T follicular helper cell (primary cell): ENCODE measurements around the gene ANGPTL3.
"Not testable (repeated sequence)": the region's sequence is repeated elsewhere in the genome, so short reads cannot be mapped to it uniquely, and the experiment has no call there.

Source experiments
- DNase-seq: peaks from one replicate; pipeline ENCODE4 v3.0.0-alpha.2; 2020; ENCODE audit warnings: low read depth
- total RNA-seq, 2 experiments: gene quantifications; one replicate each; lab custom pipeline; 2026; lab: John Stamatoyannopoulos, UW

The ANGPTL3 gene, protein sequence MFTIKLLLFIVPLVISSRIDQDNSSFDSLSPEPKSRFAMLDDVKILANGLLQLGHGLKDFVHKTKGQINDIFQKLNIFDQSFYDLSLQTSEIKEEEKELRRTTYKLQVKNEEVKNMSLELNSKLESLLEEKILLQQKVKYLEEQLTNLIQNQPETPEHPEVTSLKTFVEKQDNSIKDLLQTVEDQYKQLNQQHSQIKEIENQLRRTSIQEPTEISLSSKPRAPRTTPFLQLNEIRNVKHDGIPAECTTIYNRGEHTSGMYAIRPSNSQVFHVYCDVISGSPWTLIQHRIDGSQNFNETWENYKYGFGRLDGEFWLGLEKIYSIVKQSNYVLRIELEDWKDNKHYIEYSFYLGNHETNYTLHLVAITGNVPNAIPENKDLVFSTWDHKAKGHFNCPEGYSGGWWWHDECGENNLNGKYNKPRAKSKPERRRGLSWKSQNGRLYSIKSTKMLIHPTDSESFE
- total RNA-seq, result 0 reads per million in 2 experiments

GRCh38 chr1:62597281-62597680 is at the start of gene ANGPTL3:
Gene ANGPTL3, plus strand, starts transcription at chr1:62597520. Its CDS starts 47 bp downstream, at chr1:62597567.
- DNase-seq, result no peak

GRCh38 chr1:62561306-62561705 is 36.0 kb upstream of the ANGPTL3 start:
- DNase-seq, result no peak

- DNase-seq, result not testable (repeated sequence)
Observed at GRCh38 chr1:62567182-62567581, 30.1 kb upstream of the ANGPTL3 start.

GRCh38 chr1:62567926-62568325 is 29.4 kb upstream of the ANGPTL3 start:
- DNase-seq, result not testable (repeated sequence)

- DNase-seq, result not testable (repeated sequence)
Observed at GRCh38 chr1:62571517-62571916, 25.8 kb upstream of the ANGPTL3 start.

GRCh38 chr1:62572476-62572875 is 24.8 kb upstream of the ANGPTL3 start:
- DNase-seq, result no peak

GRCh38 chr1:62573675-62574074 is 23.6 kb upstream of the ANGPTL3 start:
- DNase-seq, result no peak

DNA sequence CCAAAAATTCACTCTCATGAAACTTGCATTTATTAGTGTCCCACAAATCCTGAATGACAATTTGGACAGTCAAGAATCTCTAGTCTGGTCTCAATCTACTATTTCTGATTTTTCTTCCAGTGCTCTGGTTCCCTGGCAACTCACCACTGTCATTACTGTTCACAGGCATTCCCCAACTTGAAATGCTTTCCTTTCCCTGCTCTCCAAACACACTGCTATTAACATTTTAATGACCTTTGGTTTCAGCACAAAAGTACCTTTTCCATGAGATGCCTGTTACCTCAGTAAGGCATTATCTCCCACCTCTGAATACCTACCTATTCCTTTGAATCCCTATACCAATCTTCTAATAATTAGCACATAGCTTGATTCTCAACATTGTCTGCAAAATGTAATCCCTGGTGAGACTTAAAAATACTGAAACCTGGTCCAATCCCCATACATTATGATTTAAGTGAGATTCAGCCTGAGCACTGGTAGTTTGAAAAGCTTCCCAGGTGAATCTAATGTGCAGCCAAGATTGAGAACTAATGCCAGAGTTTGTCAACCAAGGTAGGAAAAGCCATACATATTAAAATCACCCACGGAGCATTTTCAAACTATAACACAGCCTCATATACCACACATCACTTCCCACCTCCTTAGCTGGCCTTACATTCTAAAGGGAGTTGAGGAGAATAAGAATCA is 11.7 kb upstream of the ANGPTL3 start:
- DNase-seq, result no peak

DNA sequence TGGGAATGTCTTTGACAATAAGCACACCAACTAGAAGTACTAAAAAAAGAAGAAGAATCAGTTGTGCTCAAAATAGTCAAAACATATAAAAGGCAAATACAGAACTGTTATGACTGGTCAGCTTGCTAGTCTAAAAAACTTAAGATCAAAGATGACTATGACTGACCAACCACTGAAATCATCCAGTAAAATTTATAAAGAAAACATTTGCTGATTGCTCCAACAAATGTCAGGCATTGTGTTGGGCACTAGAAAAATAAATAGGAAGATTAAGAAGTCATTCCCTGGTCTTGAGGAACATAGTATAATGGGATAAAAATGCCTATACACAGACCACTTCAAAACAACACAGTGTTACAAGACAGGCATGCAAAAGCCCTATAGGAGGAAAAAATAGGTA is 9.3 kb upstream of the ANGPTL3 start:
- DNase-seq, result no peak

- DNase-seq, result no peak
Observed at GRCh38 chr1:62589321-62589720, 8.0 kb upstream of the ANGPTL3 start.

DNA sequence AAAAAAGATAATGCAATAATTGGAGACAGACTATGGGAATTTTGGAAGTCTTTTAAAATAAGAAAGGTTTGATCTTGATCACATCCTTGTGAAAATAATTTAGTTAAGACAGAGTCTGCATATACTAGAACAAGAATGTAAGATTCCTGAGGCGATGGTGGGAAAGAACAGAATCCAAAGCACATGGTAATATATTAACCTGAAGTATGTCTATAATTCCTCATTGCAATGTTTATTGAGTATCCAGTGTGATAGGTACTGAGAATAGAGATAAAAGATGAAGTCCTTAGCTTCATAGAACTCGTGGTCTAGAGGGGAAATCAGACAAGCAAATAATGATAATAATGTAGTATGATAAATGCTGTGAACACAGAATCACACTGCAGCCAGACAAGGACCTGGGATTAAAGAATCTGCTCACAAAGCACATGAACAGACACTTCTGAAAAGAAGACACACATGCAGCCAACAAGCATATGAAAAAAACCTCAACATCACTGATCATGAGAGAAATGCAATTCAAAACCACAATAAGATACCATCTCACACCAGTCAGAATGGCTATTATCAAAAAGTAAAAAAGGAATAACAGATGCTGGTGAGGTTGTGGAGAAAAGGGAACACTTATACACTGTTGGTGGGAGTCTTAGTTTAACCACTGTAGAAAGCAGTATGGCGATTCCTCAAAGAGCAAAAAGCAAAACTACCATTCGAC is 6.9 kb upstream of the ANGPTL3 start:
- DNase-seq, result no peak

DNA sequence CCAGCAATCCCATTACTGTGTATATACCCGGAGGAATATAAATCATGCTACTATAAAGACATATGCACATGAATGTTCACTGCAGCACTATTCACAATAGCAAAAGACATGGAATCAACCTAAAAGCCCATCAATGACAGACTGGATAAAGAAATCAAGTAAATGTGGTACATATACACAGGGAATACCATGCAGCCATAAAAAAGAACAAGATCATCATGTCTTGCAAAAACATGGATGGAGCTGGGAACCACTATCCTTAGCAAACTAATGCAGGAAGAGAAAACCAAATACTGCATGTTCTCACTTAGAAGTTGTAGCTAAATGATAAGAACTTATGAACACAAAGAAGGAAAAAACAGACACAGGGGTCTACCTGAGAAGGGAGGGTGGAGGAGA is 6.4 kb upstream of the ANGPTL3 start:
- no peak for DNase-seq

DNA sequence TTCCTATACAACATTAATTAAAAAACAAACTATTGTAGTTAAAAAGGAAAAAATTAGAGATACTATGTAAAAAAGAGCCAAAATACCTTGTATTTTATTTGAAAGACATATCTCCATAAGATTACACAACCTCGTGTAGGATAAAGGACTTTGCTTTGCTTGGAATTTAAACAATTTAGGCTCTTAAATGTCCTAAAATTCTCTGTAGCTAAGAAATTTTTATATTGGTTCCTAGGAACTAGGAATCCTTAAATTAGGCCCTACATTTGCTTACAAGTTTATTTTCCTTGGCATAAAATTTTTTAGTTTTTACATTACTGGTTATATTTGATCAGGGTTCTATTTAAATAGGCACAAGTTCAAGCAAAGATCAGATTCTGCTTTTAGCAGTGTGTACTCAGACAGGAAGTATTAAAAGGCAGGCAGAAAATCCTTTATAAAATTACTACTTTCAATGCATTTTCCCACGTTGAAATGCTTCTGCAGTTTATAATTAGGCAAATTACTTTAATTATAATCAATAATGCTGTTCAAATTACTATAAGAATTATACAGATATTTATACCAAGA is 3.4 kb upstream of the ANGPTL3 start:
- DNase-seq, result no peak

DNA sequence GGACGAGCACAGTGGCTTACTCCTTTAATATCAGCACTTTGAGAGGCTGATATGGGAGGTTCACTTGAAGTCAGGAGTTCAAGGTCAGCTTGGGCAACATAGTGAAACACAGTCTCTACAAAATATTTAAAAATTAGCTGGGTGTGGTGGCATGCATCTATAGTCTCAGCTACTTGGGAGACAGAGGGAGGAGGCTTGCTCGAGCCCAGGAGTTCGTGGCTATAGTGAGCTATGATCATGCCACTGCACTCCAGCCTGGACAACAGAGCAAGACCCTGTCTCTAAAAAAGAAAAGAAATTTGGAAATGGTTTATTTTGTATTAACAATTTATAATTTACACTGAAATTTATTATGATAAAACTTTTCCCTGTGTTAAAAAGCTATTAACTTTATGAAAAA is 1.7 kb upstream of the ANGPTL3 start:
- no peak for DNase-seq

DNA sequence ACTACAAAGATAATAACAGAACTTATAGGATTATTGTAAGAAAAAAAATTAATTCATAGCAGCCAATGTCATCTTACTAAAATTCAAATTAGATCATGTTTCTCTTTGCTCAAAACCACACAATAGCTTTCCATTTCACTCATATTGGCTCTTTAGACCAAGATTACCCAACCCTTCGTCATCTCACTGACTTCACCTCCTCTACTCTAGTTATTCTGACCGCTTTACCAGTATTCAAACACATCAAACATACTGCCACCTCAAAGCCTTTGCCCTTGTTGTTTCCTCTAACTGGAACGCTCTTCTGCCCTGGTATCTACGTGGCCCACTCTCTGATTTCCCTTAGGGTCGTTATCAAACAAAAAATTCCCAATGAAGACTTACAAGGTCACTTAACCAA is 1.7 kb downstream of the ANGPTL3 start:
- no peak for DNase-seq

DNA sequence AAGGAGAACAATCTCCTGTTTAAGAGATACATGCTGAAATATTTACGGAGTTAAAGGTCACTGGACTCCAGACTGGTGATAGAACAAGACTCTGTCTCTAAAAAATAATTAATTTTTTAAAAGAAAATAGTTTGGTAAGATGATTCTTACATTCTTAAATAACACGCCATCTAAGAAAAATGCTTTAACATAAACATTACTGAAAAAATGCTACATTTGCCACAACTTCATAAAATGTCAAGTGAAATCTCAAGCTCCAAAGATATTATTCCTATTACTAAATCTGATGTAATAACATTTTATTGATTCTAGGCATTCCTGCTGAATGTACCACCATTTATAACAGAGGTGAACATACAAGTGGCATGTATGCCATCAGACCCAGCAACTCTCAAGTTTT is 4.1 kb downstream of the ANGPTL3 start:
- no peak for DNase-seq

- DNase-seq, result no peak
Observed at GRCh38 chr1:62608905-62609304, 11.6 kb downstream of the ANGPTL3 start.

DNA sequence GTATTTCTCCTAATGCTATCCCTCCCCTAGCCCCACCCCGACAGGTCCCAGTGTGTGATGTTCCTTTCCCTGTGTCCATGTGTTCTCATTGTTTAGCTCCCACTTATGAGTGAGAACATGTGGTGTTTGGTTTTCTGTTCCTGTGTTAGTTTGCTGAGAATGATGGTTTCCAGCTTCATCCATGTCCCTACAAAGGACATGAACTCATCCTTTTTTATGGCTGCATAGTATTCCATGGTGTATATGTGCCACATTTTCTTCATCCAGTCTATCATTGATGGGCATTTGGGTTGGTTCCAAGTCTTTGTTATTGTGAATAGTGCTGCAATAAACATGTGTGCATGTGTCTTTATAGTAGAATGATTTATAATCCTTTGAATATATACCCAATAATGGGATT is 13.3 kb downstream of the ANGPTL3 start:
- DNase-seq, result not testable (repeated sequence)

GRCh38 chr1:62612770-62613169 is 15.4 kb downstream of the ANGPTL3 start:
- DNase-seq, result no peak

DNA sequence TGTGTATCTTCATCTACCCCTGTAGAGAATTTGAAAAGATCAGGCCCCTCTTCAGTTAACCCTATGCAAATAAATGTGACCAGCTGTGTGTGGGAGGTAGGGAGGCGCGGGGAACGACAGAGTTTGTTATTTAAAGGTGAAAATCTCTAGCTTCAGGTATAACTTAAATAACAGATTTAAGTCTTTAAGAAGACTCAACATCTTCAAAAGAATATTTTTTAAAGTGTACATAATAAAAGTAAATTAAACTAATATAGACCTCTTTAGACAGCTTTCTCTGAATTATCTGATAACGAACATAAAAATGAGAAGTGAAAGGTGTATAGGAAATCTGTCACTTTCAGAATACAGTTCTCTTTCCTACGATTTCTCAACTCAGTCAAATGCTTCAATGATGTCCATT is 16.0 kb downstream of the ANGPTL3 start:
- no peak for DNase-seq

GRCh38 chr1:62613890-62614289 is 16.6 kb downstream of the ANGPTL3 start:
- no peak for DNase-seq

DNA sequence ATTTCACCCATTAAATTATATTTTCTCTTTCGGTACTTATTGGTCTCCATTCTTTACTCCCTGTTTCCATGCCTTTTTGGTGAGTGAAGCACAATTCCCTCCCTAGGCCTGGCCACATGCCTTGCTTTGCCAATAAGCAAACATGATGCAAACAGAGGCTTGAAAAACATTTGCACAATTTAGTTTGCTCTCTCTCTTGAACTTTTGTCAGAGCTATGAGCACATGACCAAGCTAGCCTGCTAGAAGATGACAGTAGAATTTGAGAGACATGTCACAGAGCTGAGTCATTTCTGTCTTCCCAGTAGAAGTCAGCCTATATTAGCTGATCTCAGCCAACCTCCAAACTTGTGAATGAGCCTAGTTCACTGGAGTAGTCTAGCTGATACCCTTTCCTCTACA is 24.6 kb downstream of the ANGPTL3 start:
- no peak for DNase-seq
